ENCODE results near the gene MIOS. TPM values are rescaled to one million over a fixed set of nuclear protein-coding genes. Genes with fewer than 3 reads are reported as not detected.
"Not testable (repeated sequence)": the region's sequence is repeated elsewhere in the genome, so short reads cannot be mapped to it uniquely, and the experiment has no call there.

MIOS gene
- total RNA-seq, 1 donor from 2014 or later: 22.3 TPM

- no peak overlapping the region for H3K27ac Mint-ChIP-seq (ENCODE audit: unreplicated experiment)
- H3K4me3 Mint-ChIP-seq (ENCODE audit: unreplicated experiment): no peak overlapping the region
- DNase-seq (ENCODE audit: low spot score): no peak
- TF ChIP-seq CTCF (IDR thresholded peaks at IDR 0.05; ENCODE audit: unreplicated experiment): no peak
- no peaks in the 10 kb centered on the region for H3K27me3 Mint-ChIP-seq (ENCODE audit: unreplicated experiment)
- no peaks in the 10 kb centered on the region for H3K4me1 Mint-ChIP-seq (ENCODE audit: unreplicated experiment)
- H3K9me3 Mint-ChIP-seq (ENCODE audit: unreplicated experiment): peaks cover 4% of the 10 kb centered on the region
- peaks cover 4% of the 10 kb centered on the region for H3K36me3 Mint-ChIP-seq (ENCODE audit: low read depth, unreplicated experiment)
These were observed 88.5 kb downstream of the MIOS start for GRCh38 chr7:7654964-7655715.

- not testable (repeated sequence) for H3K36me3 Mint-ChIP-seq (ENCODE audit: low read depth, unreplicated experiment); H3K27ac Mint-ChIP-seq (ENCODE audit: unreplicated experiment); DNase-seq (ENCODE audit: low spot score)
These were observed 89.8 kb downstream of the MIOS start for GRCh38 chr7:7656459-7656858.

More at GRCh38 chr7:7656459-7656858, 89.8 kb downstream of the MIOS start:
- not testable (repeated sequence) for H3K4me3 Mint-ChIP-seq (ENCODE audit: unreplicated experiment); H3K27me3 Mint-ChIP-seq (ENCODE audit: unreplicated experiment); H3K4me1 Mint-ChIP-seq (ENCODE audit: unreplicated experiment); H3K9me3 Mint-ChIP-seq (ENCODE audit: unreplicated experiment)

Other genes with a start within 250 kb of the MIOS start
- not detected for gene COL28A1, start 31.0 kb upstream of the MIOS start, total RNA-seq (ENCODE audit: unreplicated experiment)
- gene UMAD1, start 73.9 kb downstream of the MIOS start, total RNA-seq (ENCODE audit: unreplicated experiment): 5.7 TPM
- gene RPA3, start 151.7 kb downstream of the MIOS start, total RNA-seq (ENCODE audit: unreplicated experiment): 23.6 TPM

All from endothelial cell (in vitro differentiated cells).